Urinary bladder (tissue), 4 donors: ENCODE results near the gene EPG5. TPM values are rescaled to one million over a fixed set of nuclear protein-coding genes. Genes with fewer than 3 reads are reported as not detected.

ENCODE experiments used
- DNase-seq: peaks from one replicate; pipeline ENCODE4 v3.0.0-alpha.2; 2015; ENCODE audit errors: extremely low spot score
- H3K27ac ChIP-seq: one replicate; pipeline ENCODE4 v1.5.1; 2013; ENCODE audit warnings: low read depth, mild to moderate bottlenecking, moderate library complexity
- H3K36me3 ChIP-seq: one replicate; pipeline ENCODE4 v1.6.1; 2013; ENCODE audit warnings: mild to moderate bottlenecking, moderate library complexity; ENCODE audit not compliant: insufficient read depth
- H3K4me1 ChIP-seq: one replicate; pipeline ENCODE4 v1.6.1; 2013; ENCODE audit warnings: mild to moderate bottlenecking, moderate library complexity; ENCODE audit not compliant: insufficient read depth
- H3K4me3 ChIP-seq: one replicate; pipeline ENCODE4 v1.5.1; 2013; ENCODE audit warnings: low read depth, low read length
- WGBS: extraction: QIAGEN DNeasy Blood & Tissue Kit; methylation state at CpG from one replicate; pipeline ENCODE4 v1.1.7; 2013; 5-methylcytosine and 5-hydroxymethylcytosine counted together
- polyA plus RNA-seq: library from polyadenylated mRNA; stranded (reverse); fragments of 200-250 nt; gene quantifications from one replicate; pipeline ENCODE4 v1.2.3, GENCODE V29; 2013
- total RNA-seq: library from RNA; depleted of rRNA; stranded (reverse); fragments of >200 nt; gene quantifications from one replicate; pipeline ENCODE4 v1.2.3, GENCODE V29; 2014
- donor health status: healthy with polysubstance abuse.
- donor health status: healthy.

Gene EPG5
- total and polyA plus RNA-seq, 2 donors, result 6.8 to 39.8 TPM

DNA sequence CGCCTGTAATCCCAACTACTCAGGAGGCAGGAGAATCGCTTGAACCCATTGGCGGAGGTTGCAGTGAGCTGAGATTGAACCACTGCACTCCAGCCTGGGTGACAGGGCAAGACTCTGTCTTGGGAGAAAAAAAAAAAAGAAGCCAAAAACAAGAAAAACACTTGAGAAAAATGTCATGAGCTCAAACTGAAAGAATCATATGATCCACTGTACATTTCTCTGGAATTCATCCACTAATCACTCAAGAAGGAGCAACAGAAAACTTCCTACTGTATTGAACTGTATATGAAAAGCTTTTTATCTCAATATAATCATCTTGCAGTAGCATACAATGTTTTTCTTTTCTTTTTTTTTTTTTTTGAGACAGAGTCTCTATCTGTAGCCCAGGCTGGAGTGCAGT, 40.4 kb downstream of the EPG5 start:
- H3K4me1 ChIP-seq, result no peaks in the 10 kb centered on the region
- H3K4me3 ChIP-seq, result no peak overlapping the region
- H3K36me3 ChIP-seq, result peaks cover 4% of the 10 kb centered on the region
- WGBS, result over 99% methylated on average over 3 of the region's 3 CpGs
- H3K27ac ChIP-seq, result no peak overlapping the region
- no peak for DNase-seq

DNA sequence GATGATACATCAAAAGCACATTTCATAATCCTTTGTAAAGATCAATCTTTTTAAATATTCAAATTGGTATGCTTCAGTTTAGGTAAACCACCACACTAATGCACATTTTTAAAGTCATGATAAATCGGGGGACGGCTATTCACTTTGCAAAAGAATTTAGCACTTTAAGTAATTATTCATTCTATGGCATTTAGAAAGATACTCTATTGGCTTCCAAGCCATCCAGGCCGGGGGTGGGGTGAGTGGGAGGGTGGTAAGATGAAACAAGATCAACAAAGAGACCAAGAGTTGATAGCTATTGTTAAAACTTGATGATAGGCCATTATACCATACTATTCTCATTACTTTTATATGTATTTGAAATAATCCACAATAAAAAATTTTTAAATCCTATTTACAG, 41.0 kb downstream of the EPG5 start:
- no peaks in the 10 kb centered on the region for H3K4me1 ChIP-seq
- WGBS, result 87% methylated on average over 3 of the region's 3 CpGs
- no peak overlapping the region for H3K4me3 ChIP-seq
- DNase-seq, result no peak
- H3K36me3 ChIP-seq, result peaks cover 7% of the 10 kb centered on the region
- no peak overlapping the region for H3K27ac ChIP-seq

DNA sequence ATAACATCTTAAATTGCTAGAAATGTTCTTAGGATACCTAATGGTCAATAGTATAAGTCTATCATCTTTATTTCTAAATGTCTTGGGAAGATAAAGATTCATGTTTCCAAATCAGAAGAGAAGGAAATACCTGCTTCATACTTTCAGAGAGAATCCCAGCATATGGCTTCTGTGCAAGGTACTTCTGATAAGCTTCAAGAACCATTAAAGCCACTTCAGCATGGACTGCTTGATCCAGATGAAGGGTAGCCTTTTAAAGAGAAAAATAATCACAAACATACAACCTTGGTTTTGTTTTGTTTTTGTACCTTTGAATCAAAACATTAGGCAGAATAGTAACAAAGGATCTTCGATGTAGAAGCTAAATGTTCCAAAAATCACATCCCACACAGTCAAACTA, 44.0 kb downstream of the EPG5 start:
- Histone ChIP-seq H3K4me1 (no peaks in the 10 kb centered on the region), H3K27ac (no peak overlapping the region), H3K36me3 (peaks cover 7% of the 10 kb centered on the region), H3K4me3 (no peak overlapping the region)
- no peak for DNase-seq
- 96% methylated on average over 1 of the region's 1 CpG for WGBS

DNA sequence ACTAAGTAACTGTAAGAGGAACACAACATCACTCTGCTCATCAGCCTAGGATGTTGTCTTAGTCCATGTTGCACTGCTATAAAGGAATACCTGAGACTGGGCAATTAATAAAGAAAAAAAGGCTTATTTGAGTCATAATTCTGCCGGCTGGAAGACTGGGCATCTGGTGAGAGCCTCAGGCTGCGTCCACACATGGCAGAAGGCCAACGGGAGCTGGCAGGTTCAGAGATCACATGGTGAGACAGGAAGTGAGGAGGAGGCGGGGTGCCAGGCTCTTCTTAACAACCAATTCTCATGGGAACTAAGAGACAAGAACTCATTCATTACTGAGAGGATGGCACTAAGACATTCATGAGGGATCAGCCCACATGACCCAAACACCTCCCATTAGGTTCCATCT, 46.8 kb downstream of the EPG5 start:
- whole genome bisulfite sequencing, result 38% methylated on average over 4 of the region's 4 CpGs
- Histone ChIP-seq H3K4me3 (no peak overlapping the region), H3K36me3 (peaks cover 7% of the 10 kb centered on the region), H3K27ac (no peak overlapping the region), H3K4me1 (no peaks in the 10 kb centered on the region)
- no peak for DNase-seq

DNA sequence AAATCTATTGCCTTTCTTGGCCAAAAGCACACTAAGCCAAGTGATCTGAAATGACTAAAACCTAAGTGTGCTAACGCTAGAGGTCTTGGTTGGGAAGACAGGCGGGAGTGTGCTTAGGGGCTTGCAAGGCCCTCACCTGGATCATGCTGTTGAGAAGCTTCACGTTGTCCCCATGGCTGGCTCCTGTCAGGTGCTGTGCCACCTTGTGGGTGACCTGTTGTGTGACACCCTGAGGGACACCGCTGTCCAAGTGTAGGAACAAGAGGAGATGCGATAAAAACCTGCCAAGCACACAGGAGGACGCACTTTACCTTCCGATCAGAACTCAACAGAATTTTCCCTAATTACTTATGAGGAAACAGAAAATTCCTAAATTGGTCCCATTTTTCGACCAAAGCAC, 50.8 kb downstream of the EPG5 start:
- no peak overlapping the region for H3K4me3 ChIP-seq
- H3K36me3 ChIP-seq, result peaks cover 14% of the 10 kb centered on the region
- 94% methylated on average over 8 of the region's 8 CpGs for WGBS
- no peak overlapping the region for H3K27ac ChIP-seq
- no peaks in the 10 kb centered on the region for H3K4me1 ChIP-seq
- DNase-seq, result no peak

DNA sequence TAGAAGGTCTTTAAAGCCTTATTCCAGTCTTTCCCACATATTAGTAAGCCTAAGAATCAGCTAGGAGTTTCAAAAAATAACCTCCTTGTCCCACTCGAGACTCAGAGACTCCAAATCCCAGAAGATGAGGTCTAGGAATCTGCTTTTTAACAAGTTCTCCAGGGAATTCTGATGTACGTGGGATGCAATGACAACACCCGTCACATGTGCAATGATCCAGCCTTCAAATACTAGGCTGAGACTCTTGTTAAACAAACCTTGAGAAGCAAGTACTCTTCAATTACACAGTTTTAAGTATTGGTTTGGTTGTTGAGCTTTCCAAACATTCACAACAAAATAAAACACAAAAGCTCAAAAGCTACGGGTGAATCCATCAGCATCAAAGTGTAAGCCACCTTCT, 53.9 kb downstream of the EPG5 start:
- 91% methylated on average over 4 of the region's 4 CpGs for WGBS
- Histone ChIP-seq H3K27ac (no peak overlapping the region), H3K36me3 (peaks cover 14% of the 10 kb centered on the region), H3K4me3 (no peak overlapping the region), H3K4me1 (no peaks in the 10 kb centered on the region)
- DNase-seq, result no peak

DNA sequence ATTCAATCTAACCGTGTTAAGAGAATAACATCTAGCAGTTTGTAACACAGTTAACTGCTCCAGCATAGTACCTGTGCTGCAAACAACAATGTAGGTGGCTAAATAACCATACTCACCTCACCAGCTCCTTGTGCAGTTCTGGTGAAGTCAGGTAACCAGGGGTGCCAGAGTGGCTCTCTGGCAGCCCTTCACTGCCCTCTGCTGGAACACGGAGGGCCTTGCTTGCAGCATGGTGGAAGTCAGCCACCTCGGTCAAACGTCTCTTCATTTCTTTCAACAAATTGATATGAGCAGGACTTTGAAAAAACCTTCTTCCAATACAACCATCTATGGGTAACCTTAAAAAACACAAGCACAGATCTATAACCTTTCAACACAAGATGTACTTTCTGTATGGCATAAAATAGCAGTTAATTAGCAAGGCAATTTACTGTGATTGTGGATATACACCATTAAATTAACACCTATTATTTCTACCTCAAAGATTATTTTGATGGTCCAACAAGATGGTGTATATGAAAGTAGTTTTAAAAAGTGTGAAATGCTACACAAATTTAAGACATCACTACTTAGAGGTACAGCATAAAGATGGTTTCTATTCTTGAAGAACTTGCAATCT, 56.6 kb downstream of the EPG5 start:
- Histone ChIP-seq H3K4me1 (no peaks in the 10 kb centered on the region), H3K27ac (no peak overlapping the region), H3K4me3 (no peak overlapping the region), H3K36me3 (peaks cover 14% of the 10 kb centered on the region)
- WGBS, result 41% methylated on average over 4 of the region's 4 CpGs
- no peak for DNase-seq

DNA sequence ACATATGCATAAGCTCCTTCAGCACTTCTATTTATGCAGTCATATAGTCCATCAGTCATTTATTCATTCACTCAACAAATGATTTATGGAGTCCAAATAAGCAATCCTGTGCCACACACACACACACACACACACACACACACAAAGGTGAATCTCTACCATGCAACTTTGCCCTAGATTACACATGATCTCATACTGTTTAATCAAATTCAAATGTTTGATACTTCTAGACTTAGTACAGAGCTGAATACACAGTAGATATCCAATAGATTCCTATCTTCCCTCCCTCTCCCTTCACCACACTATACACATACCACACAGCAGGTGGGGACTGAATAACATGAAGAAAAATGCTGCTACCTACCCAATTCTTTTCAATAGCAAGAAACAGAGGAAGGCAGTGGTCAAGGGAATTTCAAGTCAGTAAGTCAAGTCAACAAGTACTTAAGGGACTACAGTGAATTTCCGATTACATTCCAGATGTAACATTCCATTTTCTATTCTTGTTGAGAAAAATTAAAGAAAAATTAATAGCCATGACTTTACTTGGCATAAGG, 65.4 kb downstream of the EPG5 start:
- no peaks in the 10 kb centered on the region for H3K4me1 ChIP-seq
- H3K27ac ChIP-seq, result no peak overlapping the region
- DNase-seq, result no peak
- H3K4me3 ChIP-seq, result no peak overlapping the region
- 97% methylated on average over 1 of the region's 1 CpG for WGBS
- H3K36me3 ChIP-seq, result no peaks in the 10 kb centered on the region

DNA sequence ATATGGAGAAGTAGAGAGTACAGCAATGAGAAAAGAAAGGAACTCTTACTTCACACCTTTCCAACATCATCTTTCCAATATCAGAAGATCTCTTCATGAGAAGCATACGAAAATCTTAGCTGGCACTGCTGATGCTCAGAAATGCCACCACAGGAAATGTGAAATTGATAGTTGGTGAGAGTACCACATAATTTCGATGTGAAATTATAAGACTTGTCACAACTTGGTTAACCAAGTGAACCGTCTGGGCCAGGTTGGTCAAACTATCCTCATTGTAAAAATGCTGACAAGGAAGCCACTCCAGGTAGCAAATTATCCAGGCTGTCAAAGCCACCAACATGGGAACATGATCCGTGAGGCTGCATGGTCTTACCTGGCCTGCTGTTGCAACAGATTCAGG, 66.5 kb downstream of the EPG5 start:
- DNase-seq, result no peak
- Histone ChIP-seq H3K4me3 (no peak overlapping the region), H3K36me3 (no peaks in the 10 kb centered on the region), H3K27ac (no peak overlapping the region), H3K4me1 (no peaks in the 10 kb centered on the region)
- 94% methylated on average over 4 of the region's 4 CpGs for WGBS

DNA sequence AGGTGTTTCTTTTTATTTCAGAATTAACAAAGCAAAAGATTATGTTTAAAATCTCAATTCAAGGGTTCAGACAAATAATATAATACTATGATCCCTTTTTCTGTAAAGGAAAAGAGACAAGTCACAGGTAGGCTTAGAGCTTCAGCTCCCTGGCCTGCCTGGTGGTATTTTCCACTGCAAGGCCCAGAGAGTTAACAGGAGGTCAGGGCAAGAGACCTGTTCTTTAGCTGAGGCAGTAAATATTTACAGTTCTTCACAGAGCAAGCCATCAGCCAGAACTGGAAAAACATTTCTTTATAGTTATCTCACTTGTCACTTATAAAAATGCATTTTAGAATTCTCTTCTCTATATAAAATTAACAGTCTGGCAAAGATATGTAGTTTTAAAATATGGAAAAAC, 70.1 kb downstream of the EPG5 start:
- DNase-seq, result no peak
- Histone ChIP-seq H3K36me3 (no peaks in the 10 kb centered on the region), H3K27ac (no peak overlapping the region), H3K4me1 (no peaks in the 10 kb centered on the region), H3K4me3 (no peak overlapping the region)

DNA sequence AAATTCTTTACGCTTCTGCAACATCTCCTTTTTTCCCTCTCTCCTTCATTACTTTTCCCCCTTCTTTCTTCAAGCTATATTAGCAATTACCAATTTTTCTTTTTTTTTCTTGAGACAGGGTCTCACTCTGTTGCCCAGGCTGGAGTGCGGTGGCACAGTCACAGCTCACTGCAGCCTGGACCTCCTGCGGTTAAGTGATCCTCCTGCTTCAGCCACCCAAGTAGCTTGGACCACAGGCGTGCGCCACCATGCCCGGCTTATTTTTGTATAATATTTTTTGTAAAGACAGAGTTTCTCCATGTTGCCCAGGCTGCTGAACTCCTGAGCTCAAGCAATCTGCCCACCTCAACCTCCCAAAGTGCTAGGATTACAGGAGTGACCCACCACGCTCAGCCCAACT, 70.7 kb downstream of the EPG5 start:
- no peaks in the 10 kb centered on the region for H3K36me3 ChIP-seq
- no peak overlapping the region for H3K27ac ChIP-seq
- WGBS, result 93% methylated on average over 7 of the region's 7 CpGs
- DNase-seq, result no peak
- no peak overlapping the region for H3K4me3 ChIP-seq
- H3K4me1 ChIP-seq, result no peaks in the 10 kb centered on the region

DNA sequence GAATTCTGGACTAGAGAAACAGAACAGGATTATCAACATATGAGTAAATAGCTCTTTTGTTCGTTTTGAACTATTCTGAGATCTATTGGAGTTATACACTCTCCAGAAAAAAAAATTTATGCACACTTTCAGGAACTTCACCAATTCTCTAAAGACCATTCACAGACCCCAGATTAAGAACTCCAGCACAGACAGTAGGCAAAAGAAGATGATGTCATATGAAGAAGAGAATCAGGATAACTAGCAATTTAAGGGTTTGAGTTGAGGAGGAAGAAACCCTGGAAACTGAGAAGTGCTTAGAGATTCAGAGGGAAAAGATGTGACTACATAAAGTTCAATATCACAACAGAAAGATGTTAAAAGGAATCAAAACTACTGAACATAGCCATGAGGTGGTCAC, 71.8 kb downstream of the EPG5 start:
- no peak for DNase-seq
- H3K36me3 ChIP-seq, result no peaks in the 10 kb centered on the region
- no peak overlapping the region for H3K4me3 ChIP-seq
- no peak overlapping the region for H3K27ac ChIP-seq
- 87% methylated on average over 1 of the region's 1 CpG for WGBS
- H3K4me1 ChIP-seq, result no peaks in the 10 kb centered on the region

DNA sequence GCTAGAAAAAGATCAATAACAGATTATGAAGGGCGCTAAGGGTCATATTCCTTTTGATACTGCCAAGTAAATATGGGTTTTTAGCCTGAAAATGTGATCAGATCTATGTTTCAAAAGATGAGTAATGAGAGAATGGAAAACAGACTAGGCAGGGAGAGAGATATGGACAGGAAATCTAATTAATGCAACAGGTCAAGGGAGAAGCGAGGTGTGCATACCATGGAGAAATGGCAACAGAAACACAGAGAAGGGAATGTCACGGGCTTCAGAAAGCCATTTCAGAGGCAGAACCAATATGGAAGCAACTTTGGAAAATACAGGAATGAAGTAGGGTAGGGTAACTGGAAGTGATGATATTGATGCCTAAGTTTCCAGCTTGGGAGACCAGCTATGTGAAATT, 72.3 kb downstream of the EPG5 start:
- no peaks in the 10 kb centered on the region for H3K36me3 ChIP-seq
- H3K4me3 ChIP-seq, result no peak overlapping the region
- DNase-seq, result no peak
- no peaks in the 10 kb centered on the region for H3K4me1 ChIP-seq
- H3K27ac ChIP-seq, result no peak overlapping the region
- WGBS, result 48% methylated on average over 3 of the region's 3 CpGs

DNA sequence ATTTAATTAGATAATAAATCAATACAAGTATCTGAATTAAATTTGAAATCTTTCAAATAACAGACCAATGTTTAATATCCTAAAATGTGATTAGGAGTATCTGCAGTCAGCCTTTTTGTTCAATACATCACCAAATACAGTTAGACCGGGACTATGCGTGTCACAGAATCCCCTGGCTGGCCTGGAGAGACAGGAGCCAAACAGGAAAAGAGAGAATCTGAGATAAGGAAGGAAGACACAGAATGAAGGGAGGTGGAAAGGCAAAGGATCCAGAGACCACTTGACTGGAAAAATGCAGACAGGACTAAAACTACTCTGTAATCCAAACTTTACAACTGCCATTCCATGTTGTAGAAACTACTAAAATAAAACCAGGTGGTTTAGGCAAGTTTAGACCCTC, 75.3 kb downstream of the EPG5 start:
- H3K27ac ChIP-seq, result no peak overlapping the region
- no peak overlapping the region for H3K4me3 ChIP-seq
- 79% methylated on average over 2 of the region's 2 CpGs for WGBS
- H3K4me1 ChIP-seq, result no peaks in the 10 kb centered on the region
- H3K36me3 ChIP-seq, result no peaks in the 10 kb centered on the region
- DNase-seq, result no peak

DNA sequence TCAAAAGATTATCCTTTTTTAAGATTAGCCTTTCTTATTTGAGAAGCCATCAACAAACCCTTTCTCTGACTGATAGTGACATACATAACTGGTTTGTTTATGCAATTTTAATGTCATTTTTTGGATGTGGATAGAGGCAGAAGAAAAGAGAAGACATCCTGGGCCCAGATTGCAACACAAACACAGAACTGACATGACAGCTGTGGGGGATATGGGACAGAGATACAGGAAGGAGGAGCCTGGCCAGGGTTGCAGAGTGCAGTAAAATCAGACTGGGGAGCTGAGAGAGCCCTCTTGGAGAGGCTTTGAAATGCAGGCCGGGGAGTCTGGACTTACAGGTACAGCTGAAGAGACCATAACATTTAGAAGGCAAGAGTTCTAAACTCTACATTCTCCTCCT, 76.5 kb downstream of the EPG5 start:
- DNase-seq, result no peak
- Histone ChIP-seq H3K4me1 (no peaks in the 10 kb centered on the region), H3K27ac (no peak overlapping the region), H3K36me3 (no peaks in the 10 kb centered on the region), H3K4me3 (no peak overlapping the region)
- 65% methylated on average over 1 of the region's 1 CpG for WGBS
